HG02938 (cell line): ENCODE measurements around the gene PARP14.

Experiments used
- ATAC-seq: cut with Tn5 transposase; IDR thresholded peaks from one replicate; pipeline ENCODE4 v1.9.1; 2021; ENCODE audit warnings: mild to moderate bottlenecking, moderate library complexity; ENCODE audit not compliant: unreplicated experiment

Gene PARP14

GRCh38 chr3:122766430-122766829 lies 85.8 kb downstream of the PARP14 start:
- ATAC-seq: no peak

- no peak for ATAC-seq
These were observed 87.1 kb downstream of the PARP14 start for GRCh38 chr3:122767540-122768372.

- ATAC-seq: no peak
These were observed 90.0 kb downstream of the PARP14 start for GRCh38 chr3:122770521-122771202.

GRCh38 chr3:122772827-122773226 lies 92.2 kb downstream of the PARP14 start:
- no peak for ATAC-seq

GRCh38 chr3:122773944-122774509 lies 93.4 kb downstream of the PARP14 start:
- ATAC-seq: no peak

GRCh38 chr3:122774564-122774963 lies 93.9 kb downstream of the PARP14 start:
- no peak for ATAC-seq

- no peak for ATAC-seq
These were observed 96.2 kb downstream of the PARP14 start for GRCh38 chr3:122776675-122777468.

- no peak for ATAC-seq
These were observed 96.9 kb downstream of the PARP14 start for GRCh38 chr3:122777563-122777962.
